BLaER1 (cell line): ENCODE results near the gene AXIN2.
"Not testable (repeated sequence)": the region's sequence is repeated elsewhere in the genome, so short reads cannot be mapped to it uniquely, and the experiment has no call there.

Source experiments
- H3K27ac ChIP-seq: shearing (Covaris generic); formaldehyde crosslinking; 2 replicates; pipeline ENCODE4 v1.8.1; 2022
- H3K27me3 ChIP-seq: shearing (Covaris generic); formaldehyde crosslinking; 2 replicates; pipeline ENCODE4 v1.8.1; 2022
- H3K36me3 ChIP-seq: shearing (Covaris generic); formaldehyde crosslinking; 2 replicates; pipeline ENCODE4 v1.8.1; 2022
- H3K4me1 ChIP-seq: shearing (Covaris generic); formaldehyde crosslinking; 2 replicates; pipeline ENCODE4 v1.8.1; 2022
- H3K4me2 ChIP-seq: shearing (Covaris generic); formaldehyde crosslinking; 2 replicates; pipeline ENCODE4 v1.8.1; 2022
- H3K4me3 ChIP-seq: shearing (Covaris generic); formaldehyde crosslinking; 2 replicates; pipeline ENCODE4 v1.8.1; 2022
- H3K9ac ChIP-seq: shearing (Covaris generic); formaldehyde crosslinking; 2 replicates; pipeline ENCODE4 v1.8.1; 2022
- H3K9me3 ChIP-seq: shearing (Covaris generic); formaldehyde crosslinking; 2 replicates; pipeline ENCODE4 v1.8.1; 2022
- H4K20me1 ChIP-seq: shearing (Covaris generic); formaldehyde crosslinking; 2 replicates; pipeline ENCODE4 v1.8.1; 2022
- Cebpa-rat ChIP-seq: shearing (Covaris generic); IDR thresholded peaks from 2 replicates; pipeline ENCODE4 v1.8.1; 2022

AXIN2 gene

GRCh38 chr17:65509032-65509431 is 52.4 kb downstream of the AXIN2 start:
- Histone ChIP-seq H3K9ac (no peak overlapping the region), H4K20me1 (no peaks in the 10 kb centered on the region), H3K4me3 (no peak overlapping the region), H3K27me3 (no peaks in the 10 kb centered on the region), H3K36me3 (no peaks in the 10 kb centered on the region), H3K27ac (no peak overlapping the region), H3K4me1 (no peaks in the 10 kb centered on the region), H3K9me3 (no peaks in the 10 kb centered on the region), H3K4me2 (no peak overlapping the region)
- TF ChIP-seq Cebpa-rat = no peak

GRCh38 chr17:65504673-65505072 is 56.8 kb downstream of the AXIN2 start:
- H3K27ac ChIP-seq, H3K4me1 ChIP-seq, H3K9ac ChIP-seq, H3K4me3 ChIP-seq, H3K27me3 ChIP-seq, H4K20me1 ChIP-seq, H3K4me2 ChIP-seq, H3K9me3 ChIP-seq, H3K36me3 ChIP-seq: not testable (repeated sequence)

- H3K36me3 ChIP-seq = no peaks in the 10 kb centered on the region
- no peaks in the 10 kb centered on the region for H3K27me3 ChIP-seq
- H3K9me3 ChIP-seq = no peaks in the 10 kb centered on the region
- no peaks in the 10 kb centered on the region for H4K20me1 ChIP-seq
- TF ChIP-seq Cebpa-rat = no peak
- no peak overlapping the region for H3K9ac ChIP-seq
- no peak overlapping the region for H3K4me2 ChIP-seq
- H3K27ac ChIP-seq = no peak overlapping the region
- H3K4me3 ChIP-seq = no peak overlapping the region
- no peaks in the 10 kb centered on the region for H3K4me1 ChIP-seq
These were observed 57.3 kb downstream of the AXIN2 start for GRCh38 chr17:65504141-65504540.

GRCh38 chr17:65503557-65503956 is 57.9 kb downstream of the AXIN2 start:
- Histone ChIP-seq H3K9me3 (no peaks in the 10 kb centered on the region), H3K36me3 (no peaks in the 10 kb centered on the region), H4K20me1 (no peaks in the 10 kb centered on the region), H3K27me3 (no peaks in the 10 kb centered on the region), H3K4me3 (no peak overlapping the region), H3K27ac (no peak overlapping the region), H3K9ac (no peak overlapping the region), H3K4me2 (no peak overlapping the region), H3K4me1 (no peaks in the 10 kb centered on the region)
- TF ChIP-seq Cebpa-rat = no peak

GRCh38 chr17:65498816-65499215 is 62.6 kb downstream of the AXIN2 start:
- no peak for TF ChIP-seq Cebpa-rat
- H3K4me3 ChIP-seq = no peak overlapping the region
- H3K27ac ChIP-seq = no peak overlapping the region
- H3K4me2 ChIP-seq = no peak overlapping the region
- H3K9me3 ChIP-seq = no peaks in the 10 kb centered on the region
- peaks cover 7% of the 10 kb centered on the region for H3K4me1 ChIP-seq
- H4K20me1 ChIP-seq = no peaks in the 10 kb centered on the region
- no peaks in the 10 kb centered on the region for H3K27me3 ChIP-seq
- no peak overlapping the region for H3K9ac ChIP-seq
- H3K36me3 ChIP-seq = no peaks in the 10 kb centered on the region

- Histone ChIP-seq H3K36me3 (no peaks in the 10 kb centered on the region), H3K9me3 (no peaks in the 10 kb centered on the region), H3K4me2 (no peak overlapping the region), H3K27ac (no peak overlapping the region), H3K9ac (no peak overlapping the region), H3K4me3 (no peak overlapping the region), H4K20me1 (no peaks in the 10 kb centered on the region), H3K27me3 (no peaks in the 10 kb centered on the region), H3K4me1 (peaks cover 7% of the 10 kb centered on the region)
- no peak for TF ChIP-seq Cebpa-rat
These were observed 64.6 kb downstream of the AXIN2 start for GRCh38 chr17:65496801-65497200.

GRCh38 chr17:65495122-65496055 is 66.1 kb downstream of the AXIN2 start:
- Histone ChIP-seq H3K27ac (no peak overlapping the region), H3K4me2 (peak overlapping the region; percentile 55), H4K20me1 (no peaks in the 10 kb centered on the region), H3K9me3 (no peaks in the 10 kb centered on the region), H3K4me3 (no peak overlapping the region), H3K4me1 (peaks cover 7% of the 10 kb centered on the region), H3K27me3 (no peaks in the 10 kb centered on the region), H3K9ac (no peak overlapping the region), H3K36me3 (no peaks in the 10 kb centered on the region)
- no peak for TF ChIP-seq Cebpa-rat

- no peaks in the 10 kb centered on the region for H3K36me3 ChIP-seq
- H3K27ac ChIP-seq = no peak overlapping the region
- H3K4me1 ChIP-seq = no peaks in the 10 kb centered on the region
- TF ChIP-seq Cebpa-rat = no peak
- no peak overlapping the region for H3K4me3 ChIP-seq
- H3K27me3 ChIP-seq = no peaks in the 10 kb centered on the region
- H4K20me1 ChIP-seq = no peaks in the 10 kb centered on the region
- no peak overlapping the region for H3K4me2 ChIP-seq
- no peaks in the 10 kb centered on the region for H3K9me3 ChIP-seq
- no peak overlapping the region for H3K9ac ChIP-seq
These were observed 71.9 kb downstream of the AXIN2 start for GRCh38 chr17:65489413-65490155.

- no peaks in the 10 kb centered on the region for H3K36me3 ChIP-seq
- H3K4me2 ChIP-seq = no peak overlapping the region
- H3K27me3 ChIP-seq = no peaks in the 10 kb centered on the region
- no peak overlapping the region for H3K27ac ChIP-seq
- H3K9me3 ChIP-seq = no peaks in the 10 kb centered on the region
- no peaks in the 10 kb centered on the region for H3K4me1 ChIP-seq
- TF ChIP-seq Cebpa-rat = no peak
- no peak overlapping the region for H3K4me3 ChIP-seq
- H4K20me1 ChIP-seq = no peaks in the 10 kb centered on the region
- H3K9ac ChIP-seq = no peak overlapping the region
These were observed 72.8 kb downstream of the AXIN2 start for GRCh38 chr17:65488665-65489064.

- H4K20me1 ChIP-seq = no peaks in the 10 kb centered on the region
- no peaks in the 10 kb centered on the region for H3K4me1 ChIP-seq
- H3K9me3 ChIP-seq = no peaks in the 10 kb centered on the region
- no peaks in the 10 kb centered on the region for H3K27me3 ChIP-seq
- H3K36me3 ChIP-seq = no peaks in the 10 kb centered on the region
- H3K27ac ChIP-seq = no peak overlapping the region
- no peak overlapping the region for H3K4me2 ChIP-seq
- no peak for TF ChIP-seq Cebpa-rat
- H3K9ac ChIP-seq = no peak overlapping the region
- no peak overlapping the region for H3K4me3 ChIP-seq
These were observed 73.5 kb downstream of the AXIN2 start for GRCh38 chr17:65487990-65488389.
